GM18519 (cell line): ENCODE measurements around the gene CCL7.

Source experiments
- ATAC-seq: cut with Tn5 transposase; IDR thresholded peaks from one replicate; pipeline ENCODE4 v1.9.1; 2021; ENCODE audit warnings: mild to moderate bottlenecking, moderate library complexity; ENCODE audit not compliant: unreplicated experiment, low FRiP score

The CCL7 gene

GRCh38 chr17:34246446-34246845, 23.6 kb upstream of the CCL7 start:
- no peak for ATAC-seq

- ATAC-seq: no peak
Observed at GRCh38 chr17:34246881-34247280, 23.1 kb upstream of the CCL7 start.

GRCh38 chr17:34248511-34249024, 21.5 kb upstream of the CCL7 start:
- ATAC-seq: no peak

GRCh38 chr17:34249061-34249460, 21.0 kb upstream of the CCL7 start:
- no peak for ATAC-seq

GRCh38 chr17:34249478-34249877, 20.5 kb upstream of the CCL7 start:
- no peak for ATAC-seq

- no peak for ATAC-seq
Observed at GRCh38 chr17:34251186-34251585, 18.8 kb upstream of the CCL7 start.

GRCh38 chr17:34252095-34252443, 18.0 kb upstream of the CCL7 start:
- ATAC-seq: no peak

- ATAC-seq: no peak
Observed at GRCh38 chr17:34252444-34253138, 17.4 kb upstream of the CCL7 start.

GRCh38 chr17:34253139-34253525, 16.9 kb upstream of the CCL7 start:
- no peak for ATAC-seq

- ATAC-seq: no peak
Observed at GRCh38 chr17:34254146-34254545, 15.9 kb upstream of the CCL7 start.

GRCh38 chr17:34254651-34255380, 15.2 kb upstream of the CCL7 start, which contains the start of gene CCL2:
Gene CCL2, plus strand, starts transcription at chr17:34255285. Its CDS starts 65 bp downstream, at chr17:34255350.
- ATAC-seq: no peak

GRCh38 chr17:34255381-34255732, 14.7 kb upstream of the CCL7 start:
- ATAC-seq: no peak

- ATAC-seq: no peak
Observed at GRCh38 chr17:34255841-34256240, 14.2 kb upstream of the CCL7 start.

- ATAC-seq: no peak
Observed at GRCh38 chr17:34257299-34257985, 12.6 kb upstream of the CCL7 start.

- no peak for ATAC-seq
Observed at GRCh38 chr17:34257986-34258326, 12.1 kb upstream of the CCL7 start.

GRCh38 chr17:34259146-34259545, 10.9 kb upstream of the CCL7 start:
- ATAC-seq: no peak

- ATAC-seq: no peak
Observed at GRCh38 chr17:34260861-34261260, 9.2 kb upstream of the CCL7 start.

GRCh38 chr17:34261568-34262337, 8.3 kb upstream of the CCL7 start:
- no peak for ATAC-seq

GRCh38 chr17:34265711-34266110, 4.3 kb upstream of the CCL7 start:
- no peak for ATAC-seq

GRCh38 chr17:34275881-34276280, 5.9 kb downstream of the CCL7 start:
- no peak for ATAC-seq

- no peak for ATAC-seq
Observed at GRCh38 chr17:34276826-34277225, 6.8 kb downstream of the CCL7 start.
